Activated naive CD8-positive, alpha-beta T cell (primary cell): Measurements from ENCODE around the gene APBB2.

Experiments used
- H3K27ac Mint-ChIP-seq: one replicate; pipeline ENCODE4 v1.8.0; 2021; ENCODE audit warnings: mixed read lengths
- H3K27me3 Mint-ChIP-seq: one replicate; pipeline ENCODE4 v1.8.0; 2021; ENCODE audit warnings: mixed read lengths
- H3K36me3 Mint-ChIP-seq: one replicate; pipeline ENCODE4 v1.8.0; 2021; ENCODE audit warnings: mixed read lengths
- H3K4me1 Mint-ChIP-seq: one replicate; pipeline ENCODE4 v1.8.0; 2021; ENCODE audit warnings: low read depth, mixed read lengths
- H3K4me3 Mint-ChIP-seq: one replicate; pipeline ENCODE4 v1.8.0; 2021; ENCODE audit warnings: mild to moderate bottlenecking, mixed read lengths
- H3K9me3 Mint-ChIP-seq: one replicate; pipeline ENCODE4 v1.8.0; 2021; ENCODE audit warnings: low read depth, mixed read lengths

The APBB2 gene

DNA sequence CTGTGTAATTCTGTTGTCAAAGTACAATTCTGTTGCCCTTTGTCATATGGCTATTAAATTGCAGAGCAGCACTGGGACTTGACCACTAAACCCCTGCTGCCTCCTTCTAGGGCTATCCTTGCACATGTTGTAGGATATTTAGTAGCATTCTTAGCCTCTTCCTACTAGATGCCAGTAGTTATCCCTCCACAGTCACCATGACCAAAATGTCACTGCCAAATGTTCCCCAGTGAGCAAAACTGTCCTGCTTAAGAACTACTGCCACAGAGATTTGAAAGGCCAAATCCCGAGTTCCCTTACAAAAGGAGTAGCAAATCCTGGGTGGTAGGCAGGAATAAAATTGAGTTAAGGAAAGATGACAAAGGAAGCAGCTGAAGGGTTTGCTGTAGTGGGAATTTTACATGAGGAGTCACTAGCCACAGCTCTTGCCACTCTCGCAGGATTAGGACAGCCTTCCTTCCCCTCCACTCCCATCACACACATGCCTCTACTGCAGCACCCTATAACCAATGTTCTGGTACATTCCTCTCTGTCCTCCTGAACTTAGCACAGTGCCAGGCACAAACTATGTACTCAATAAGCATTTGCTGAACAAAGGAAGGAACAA, 8.4 kb downstream of the APBB2 start:
- H3K9me3 Mint-ChIP-seq = no peaks in the 10 kb centered on the region
- no peaks in the 10 kb centered on the region for H3K36me3 Mint-ChIP-seq
- H3K27ac Mint-ChIP-seq = no peak overlapping the region
- no peak overlapping the region for H3K4me3 Mint-ChIP-seq
- H3K27me3 Mint-ChIP-seq = peaks cover 29% of the 10 kb centered on the region
- no peaks in the 10 kb centered on the region for H3K4me1 Mint-ChIP-seq

DNA sequence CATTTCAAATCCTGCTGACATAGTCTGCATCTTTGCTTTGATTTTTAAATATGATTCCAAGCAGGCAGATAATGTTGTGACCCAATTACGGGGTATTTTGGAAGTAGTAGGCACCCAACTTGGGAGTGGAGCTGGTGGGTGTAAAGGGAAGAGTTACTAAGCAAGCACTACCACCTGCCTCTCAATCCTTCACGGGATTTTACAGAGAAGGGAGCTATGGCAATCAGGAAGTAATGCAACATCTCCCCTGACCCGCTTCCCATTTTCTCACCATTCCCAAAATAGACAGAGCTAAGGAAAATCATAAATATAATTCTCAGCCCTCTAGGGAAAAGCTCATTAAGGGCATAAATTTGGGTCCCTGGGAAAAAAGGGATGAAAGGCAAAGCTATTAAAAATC, 9.2 kb downstream of the APBB2 start:
- Mint-ChIP-seq H3K27me3 (peaks cover 32% of the 10 kb centered on the region), H3K4me3 (no peak overlapping the region), H3K4me1 (no peaks in the 10 kb centered on the region), H3K36me3 (no peaks in the 10 kb centered on the region), H3K27ac (no peak overlapping the region), H3K9me3 (no peaks in the 10 kb centered on the region)

DNA sequence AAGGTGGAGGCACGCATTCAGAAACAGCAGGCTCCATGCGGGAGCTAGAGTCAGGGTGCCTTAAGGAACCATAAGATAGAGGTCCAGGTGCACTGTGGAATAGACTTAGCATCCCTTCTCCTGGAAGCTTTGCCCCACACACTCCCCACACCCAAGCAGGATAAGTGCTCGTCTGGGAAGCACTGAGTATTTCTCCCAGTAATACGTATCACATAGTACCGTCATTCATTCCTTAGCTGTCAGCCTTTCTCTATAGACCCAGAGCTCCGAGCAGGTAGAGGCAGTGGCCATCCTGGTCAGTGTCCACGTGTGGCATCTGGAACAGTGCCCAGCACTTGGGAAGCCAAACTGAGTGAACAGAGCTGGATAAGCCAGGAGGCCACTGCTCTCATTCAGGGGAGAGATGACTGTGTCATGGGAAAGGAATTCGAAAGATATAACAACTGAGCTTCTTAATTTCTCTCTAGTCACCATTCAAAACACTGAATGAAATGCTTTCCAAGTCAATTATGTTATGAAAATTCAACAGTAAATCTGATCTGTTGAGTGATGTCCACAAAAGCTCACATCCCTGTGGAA, 9.9 kb downstream of the APBB2 start:
- Mint-ChIP-seq H3K27me3 (peaks cover 32% of the 10 kb centered on the region), H3K27ac (no peak overlapping the region), H3K36me3 (no peaks in the 10 kb centered on the region), H3K4me1 (no peaks in the 10 kb centered on the region), H3K4me3 (no peak overlapping the region), H3K9me3 (no peaks in the 10 kb centered on the region)

DNA sequence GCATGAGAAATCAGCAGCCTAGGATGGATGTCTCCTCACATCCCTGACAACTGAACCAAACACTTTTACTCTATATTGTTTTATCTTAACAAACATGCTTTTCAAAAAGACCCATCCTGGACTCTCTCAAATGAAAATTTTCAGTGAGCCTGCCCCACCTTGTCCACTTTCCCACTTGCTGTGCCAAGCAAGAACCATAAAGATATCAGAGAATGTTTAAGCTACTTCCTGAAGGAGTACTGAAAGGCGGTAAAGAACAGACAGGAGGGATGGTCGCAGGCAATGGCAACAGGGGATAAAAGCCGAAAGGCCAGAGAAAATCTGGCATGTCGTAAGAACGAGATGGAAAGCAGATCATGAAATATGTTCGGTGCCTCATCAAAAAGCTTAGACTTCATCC, 10.5 kb downstream of the APBB2 start:
- no peaks in the 10 kb centered on the region for H3K4me1 Mint-ChIP-seq
- H3K36me3 Mint-ChIP-seq = no peaks in the 10 kb centered on the region
- H3K27me3 Mint-ChIP-seq = peaks cover 32% of the 10 kb centered on the region
- H3K27ac Mint-ChIP-seq = no peak overlapping the region
- no peak overlapping the region for H3K4me3 Mint-ChIP-seq
- no peaks in the 10 kb centered on the region for H3K9me3 Mint-ChIP-seq

DNA sequence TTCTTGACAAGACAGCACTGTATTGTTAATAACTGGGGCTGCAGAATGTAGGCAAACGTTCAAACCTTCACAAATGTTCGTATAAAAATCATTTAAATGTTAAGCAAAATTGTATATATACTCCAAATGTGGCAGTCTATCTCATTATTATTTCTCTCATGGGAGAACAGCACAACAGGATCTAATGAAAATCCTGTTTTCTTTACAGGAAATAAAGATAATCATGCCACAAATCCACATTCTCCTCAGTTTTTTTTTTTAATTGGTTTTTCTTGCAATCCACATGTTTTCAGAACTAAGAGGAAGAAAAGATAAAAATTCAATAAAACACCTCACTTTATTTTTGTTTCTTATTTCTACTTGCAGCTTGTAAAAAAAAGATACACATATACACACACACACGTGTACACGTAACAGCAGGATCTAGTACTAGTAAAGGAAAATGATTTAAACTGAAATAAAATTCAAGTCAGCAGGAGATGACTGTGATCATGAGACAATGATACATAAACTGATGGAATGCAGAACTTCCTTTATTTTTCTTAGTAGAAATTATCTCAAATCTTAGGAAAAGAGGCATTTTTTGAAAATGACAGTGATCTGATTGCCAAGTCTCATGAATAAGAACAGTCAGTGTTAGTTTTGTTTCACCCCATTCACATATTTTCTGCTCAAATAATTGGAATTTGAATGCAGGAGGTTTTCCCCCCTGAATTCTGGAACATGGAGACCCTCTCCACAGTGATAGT, 11.3 kb downstream of the APBB2 start:
- Mint-ChIP-seq H3K27ac (no peak overlapping the region), H3K4me3 (no peak overlapping the region), H3K27me3 (peaks cover 32% of the 10 kb centered on the region), H3K36me3 (no peaks in the 10 kb centered on the region), H3K4me1 (no peaks in the 10 kb centered on the region), H3K9me3 (no peaks in the 10 kb centered on the region)

DNA sequence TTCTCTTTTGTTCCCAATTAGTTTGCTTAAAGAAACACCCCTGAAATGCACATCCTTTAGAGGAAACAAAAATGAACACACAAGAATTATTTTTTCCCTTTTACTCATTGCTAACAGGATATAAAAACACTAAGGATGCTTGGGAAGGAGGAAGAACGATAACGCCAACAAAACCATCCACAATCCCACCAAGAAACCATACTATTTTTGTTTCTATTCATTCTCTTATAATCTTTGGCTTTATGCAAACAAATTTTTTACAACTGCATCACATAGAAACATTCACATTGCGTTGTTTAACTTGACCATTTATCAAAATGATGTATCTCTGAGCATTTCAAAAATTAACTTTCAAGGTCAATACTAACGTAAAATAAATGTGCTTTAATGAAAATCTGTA, 12.0 kb downstream of the APBB2 start:
- Mint-ChIP-seq H3K4me3 (no peak overlapping the region), H3K4me1 (no peaks in the 10 kb centered on the region), H3K36me3 (no peaks in the 10 kb centered on the region), H3K9me3 (no peaks in the 10 kb centered on the region), H3K27ac (no peak overlapping the region), H3K27me3 (peaks cover 32% of the 10 kb centered on the region)

DNA sequence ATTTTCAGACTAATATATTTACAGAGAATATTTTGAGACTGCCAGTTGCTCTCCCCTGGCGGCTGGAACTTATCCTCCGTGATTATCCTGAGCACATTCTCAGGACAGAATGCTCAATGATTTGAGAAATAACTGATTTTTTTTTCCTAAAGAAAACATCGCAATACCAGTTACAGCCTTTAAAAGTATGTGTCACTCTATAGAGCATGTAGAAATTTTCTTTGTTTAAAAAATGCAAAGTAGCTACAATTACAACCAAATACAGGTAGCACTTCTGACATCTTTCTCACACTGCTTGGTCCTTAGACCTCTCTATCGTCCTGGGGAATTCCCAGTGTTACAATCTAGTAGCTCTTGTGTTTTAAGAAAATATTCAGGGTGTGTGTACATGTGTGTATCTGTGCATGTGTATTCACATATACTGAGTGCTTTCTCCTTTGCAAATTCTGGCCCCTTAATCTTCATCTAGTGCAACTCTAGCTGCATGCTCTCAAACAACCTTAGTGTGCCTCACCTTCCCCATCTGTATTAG, 13.8 kb downstream of the APBB2 start:
- Mint-ChIP-seq H3K4me3 (no peak overlapping the region), H3K27me3 (peaks cover 31% of the 10 kb centered on the region), H3K27ac (no peak overlapping the region), H3K4me1 (no peaks in the 10 kb centered on the region), H3K9me3 (no peaks in the 10 kb centered on the region), H3K36me3 (no peaks in the 10 kb centered on the region)

DNA sequence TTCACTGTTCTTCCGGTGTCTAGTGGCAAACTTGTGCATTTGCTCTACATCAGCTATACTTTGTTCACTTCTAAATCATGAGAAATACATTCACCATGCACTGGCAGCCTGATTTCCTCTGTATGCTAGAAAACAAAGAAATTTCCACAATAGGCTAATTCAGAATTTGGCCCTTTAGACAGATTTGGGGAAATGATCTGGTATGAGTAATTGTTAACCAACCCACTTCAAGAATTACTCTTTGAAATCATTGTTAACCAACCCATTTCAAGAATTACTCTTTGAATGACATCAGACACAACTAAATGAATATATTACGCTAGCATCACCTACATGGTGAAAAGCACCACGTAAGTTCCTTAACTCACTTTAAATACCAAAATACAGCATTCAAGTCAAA, 14.6 kb downstream of the APBB2 start:
- no peak overlapping the region for H3K27ac Mint-ChIP-seq

DNA sequence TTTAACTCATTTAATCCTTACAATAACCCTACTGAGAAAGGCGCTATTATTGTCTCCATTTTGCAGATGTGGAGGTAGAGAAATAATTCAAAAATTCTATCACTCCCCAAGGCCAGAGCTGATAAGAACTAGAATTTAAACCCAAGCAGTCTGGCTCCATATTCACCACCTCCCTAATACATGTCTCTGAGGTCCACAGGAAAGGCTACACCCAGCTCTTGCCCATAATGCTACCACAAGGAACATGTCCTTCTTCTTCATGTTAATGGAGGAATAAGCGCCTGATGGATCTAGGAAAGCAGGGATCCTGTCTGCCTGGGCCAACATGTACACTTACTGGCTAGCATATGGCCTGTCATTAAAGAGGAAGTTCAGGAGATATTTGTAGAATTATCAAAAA, 16.3 kb downstream of the APBB2 start:
- Mint-ChIP-seq H3K4me3 (no peak overlapping the region), H3K36me3 (no peaks in the 10 kb centered on the region), H3K9me3 (no peaks in the 10 kb centered on the region), H3K27ac (no peak overlapping the region), H3K4me1 (no peaks in the 10 kb centered on the region), H3K27me3 (peaks cover 29% of the 10 kb centered on the region)

More for the DNA sequence above, 14.6 kb downstream of the APBB2 start:
- no peaks in the 10 kb centered on the region for H3K36me3 Mint-ChIP-seq
- H3K4me3 Mint-ChIP-seq = no peak overlapping the region
- peaks cover 36% of the 10 kb centered on the region for H3K27me3 Mint-ChIP-seq
- H3K4me1 Mint-ChIP-seq = no peaks in the 10 kb centered on the region
- H3K9me3 Mint-ChIP-seq = no peaks in the 10 kb centered on the region

DNA sequence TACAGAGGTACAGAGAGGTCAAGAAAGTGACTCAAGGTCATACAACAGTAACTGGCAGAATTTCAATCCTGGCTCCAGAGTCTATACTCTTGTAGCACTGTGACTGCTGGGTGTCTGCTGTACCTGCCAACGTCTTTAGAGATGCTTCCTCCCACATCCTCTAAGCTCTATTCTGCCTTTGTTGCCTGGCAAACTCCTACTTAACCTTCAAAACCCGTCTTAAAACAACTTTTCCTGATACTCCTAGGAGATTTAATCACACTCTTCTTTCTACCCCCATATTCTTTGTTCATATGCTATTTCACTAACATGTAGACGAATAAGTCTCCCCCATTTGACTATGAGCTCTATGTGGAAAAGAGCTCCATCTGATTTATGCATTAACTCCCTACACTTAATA, 16.8 kb downstream of the APBB2 start:
- Mint-ChIP-seq H3K4me1 (no peaks in the 10 kb centered on the region), H3K27ac (no peak overlapping the region), H3K9me3 (no peaks in the 10 kb centered on the region), H3K4me3 (no peak overlapping the region), H3K36me3 (no peaks in the 10 kb centered on the region), H3K27me3 (peaks cover 29% of the 10 kb centered on the region)

DNA sequence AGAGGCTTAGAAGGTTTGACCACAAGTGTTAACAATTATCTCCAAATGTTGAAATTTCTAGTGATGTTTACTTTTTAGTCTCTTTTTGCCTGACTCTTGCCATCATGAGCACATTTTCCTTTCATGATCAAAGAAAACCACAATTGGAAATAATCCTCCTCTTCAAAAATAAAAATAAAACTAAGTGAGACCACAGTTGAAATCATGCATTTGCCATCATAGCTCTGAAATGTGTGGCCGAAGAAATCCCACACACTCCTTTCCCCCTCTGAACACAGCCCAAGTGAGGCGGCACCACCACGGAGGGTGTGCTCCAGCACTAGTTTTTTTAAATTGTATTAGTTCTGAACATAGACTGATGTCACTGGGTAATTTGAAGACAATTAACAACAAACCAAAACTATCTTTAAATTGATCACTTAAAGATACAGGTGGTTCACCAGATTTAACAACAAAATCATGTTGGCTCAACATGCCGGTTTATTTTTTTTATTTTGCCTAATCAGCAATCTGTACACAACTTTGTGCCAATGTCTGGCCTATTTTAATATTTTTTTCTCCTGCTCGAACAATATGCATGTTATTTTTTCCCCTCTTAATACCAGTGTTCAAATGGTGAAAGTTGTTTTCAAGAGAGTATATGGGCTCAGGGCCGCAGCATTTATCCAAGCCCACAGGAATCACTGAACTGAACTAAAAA, 17.6 kb downstream of the APBB2 start:
- H3K4me3 Mint-ChIP-seq = no peak overlapping the region
- no peak overlapping the region for H3K27ac Mint-ChIP-seq
- no peaks in the 10 kb centered on the region for H3K36me3 Mint-ChIP-seq
- H3K9me3 Mint-ChIP-seq = no peaks in the 10 kb centered on the region
- H3K27me3 Mint-ChIP-seq = peaks cover 23% of the 10 kb centered on the region
- no peaks in the 10 kb centered on the region for H3K4me1 Mint-ChIP-seq

DNA sequence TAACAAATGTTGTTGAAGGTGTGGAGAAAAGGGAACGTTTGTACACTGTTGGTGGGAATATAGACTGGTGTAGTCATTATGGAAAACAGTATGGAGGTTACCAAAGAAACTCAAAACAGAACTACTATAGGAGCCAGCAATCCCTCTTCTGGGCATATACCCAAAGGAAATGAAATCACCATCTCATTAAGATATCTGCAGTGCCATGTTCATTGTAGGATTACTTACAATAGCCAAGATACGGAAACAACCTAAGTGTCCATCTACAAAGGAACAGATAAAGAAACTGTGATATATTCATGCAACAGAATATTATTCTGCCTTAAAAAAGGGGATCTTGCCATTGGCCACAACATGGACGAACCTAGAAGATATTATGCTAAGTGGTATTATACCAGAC, 22.2 kb downstream of the APBB2 start:
- H3K36me3 Mint-ChIP-seq = no peaks in the 10 kb centered on the region
- no peak overlapping the region for H3K4me3 Mint-ChIP-seq
- peaks cover 13% of the 10 kb centered on the region for H3K27me3 Mint-ChIP-seq
- no peaks in the 10 kb centered on the region for H3K4me1 Mint-ChIP-seq
- no peak overlapping the region for H3K27ac Mint-ChIP-seq
- H3K9me3 Mint-ChIP-seq = no peaks in the 10 kb centered on the region

DNA sequence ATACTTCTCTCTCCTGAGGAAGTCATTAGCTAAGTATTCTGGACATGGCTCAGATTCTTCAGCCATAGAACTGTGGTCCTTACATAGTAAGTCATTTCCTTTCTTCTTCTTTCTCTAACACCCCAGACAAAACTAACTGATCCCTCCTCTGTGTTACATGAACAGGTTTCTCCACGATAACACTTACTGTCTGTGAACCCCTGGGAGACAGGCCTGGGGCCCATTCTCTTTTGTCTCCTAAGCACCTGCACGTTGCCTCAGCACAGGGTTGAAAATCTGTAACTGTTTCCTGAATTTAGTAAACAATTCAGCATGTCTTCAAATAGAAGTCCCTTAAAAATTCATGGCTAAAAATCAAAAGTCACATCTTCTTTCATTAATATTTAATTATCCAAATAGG, 24.7 kb downstream of the APBB2 start:
- H3K4me3 Mint-ChIP-seq = no peak overlapping the region
- H3K27ac Mint-ChIP-seq = no peak overlapping the region
- no peaks in the 10 kb centered on the region for H3K9me3 Mint-ChIP-seq
- H3K36me3 Mint-ChIP-seq = no peaks in the 10 kb centered on the region
- H3K4me1 Mint-ChIP-seq = no peaks in the 10 kb centered on the region
- H3K27me3 Mint-ChIP-seq = peaks cover 8% of the 10 kb centered on the region

DNA sequence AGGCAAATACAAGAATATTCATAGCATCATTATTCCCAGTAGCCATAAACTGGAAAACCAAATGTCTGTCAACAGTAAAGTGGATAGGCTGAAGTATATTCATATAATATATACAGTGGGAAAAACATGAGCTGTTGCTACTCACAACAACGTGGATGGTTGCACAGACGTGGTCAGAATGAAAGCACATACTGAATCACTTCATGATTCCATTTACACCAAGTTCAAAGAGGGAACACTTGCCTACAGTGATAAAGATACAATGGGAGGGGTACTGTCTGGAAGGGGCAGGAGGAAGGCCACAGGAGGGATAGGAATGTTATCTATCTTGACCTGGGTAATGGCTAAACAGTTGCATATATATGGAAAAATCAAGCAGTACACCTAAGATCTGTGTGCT, 25.3 kb downstream of the APBB2 start:
- H3K27me3 Mint-ChIP-seq = peaks cover 8% of the 10 kb centered on the region
- H3K4me1 Mint-ChIP-seq = no peaks in the 10 kb centered on the region
- H3K36me3 Mint-ChIP-seq = no peaks in the 10 kb centered on the region
- no peaks in the 10 kb centered on the region for H3K9me3 Mint-ChIP-seq
- no peak overlapping the region for H3K27ac Mint-ChIP-seq
- no peak overlapping the region for H3K4me3 Mint-ChIP-seq
